GM18873 (cell line): ENCODE data around the gene CACNB2.

ENCODE experiments used
- ATAC-seq: cut with Tn5 transposase; IDR thresholded peaks from one replicate; pipeline ENCODE4 v1.9.1; 2021; ENCODE audit warnings: mild to moderate bottlenecking, moderate library complexity, moderate number of reproducible peaks; ENCODE audit not compliant: unreplicated experiment, low FRiP score

Gene CACNB2

DNA sequence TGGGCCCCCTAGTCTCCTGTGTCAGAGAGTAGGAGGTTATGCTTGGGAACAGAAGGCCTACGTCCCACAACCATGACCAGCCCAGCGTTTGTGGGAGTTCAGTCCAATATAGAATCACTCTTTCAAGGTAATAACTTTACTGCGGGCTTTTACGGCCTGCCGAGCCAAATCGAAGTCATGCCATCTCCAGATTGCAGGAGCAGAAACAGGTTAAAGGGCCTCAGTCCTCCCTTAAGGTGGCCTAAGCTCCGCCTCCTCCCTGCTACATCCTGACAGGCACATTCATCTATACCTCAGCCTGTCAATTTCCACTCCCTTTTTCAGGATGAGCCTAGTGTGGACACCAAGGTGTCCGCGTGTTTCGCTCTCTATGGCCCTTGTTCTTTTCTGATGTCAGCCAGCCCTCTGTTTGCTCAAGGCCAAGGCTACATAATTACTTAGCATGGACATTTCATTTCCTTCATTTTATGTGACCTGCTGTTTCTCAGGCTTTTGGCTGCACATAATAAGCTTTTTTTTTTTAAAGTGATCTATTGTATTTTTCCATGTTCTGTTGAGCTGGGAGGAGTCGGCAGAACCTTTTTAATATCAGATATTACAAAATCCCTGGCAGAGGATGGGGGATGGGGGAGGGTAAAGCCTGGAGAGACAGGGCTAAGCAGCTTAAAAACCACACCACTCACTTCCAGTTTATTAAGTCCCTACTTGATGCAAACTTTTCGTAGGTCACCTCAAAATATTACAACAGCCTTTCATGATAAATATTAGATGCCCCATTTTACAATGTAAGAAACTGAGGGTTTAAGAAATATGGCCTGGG lies 84.6 kb downstream of the CACNB2 start:
- ATAC-seq = no peak

DNA sequence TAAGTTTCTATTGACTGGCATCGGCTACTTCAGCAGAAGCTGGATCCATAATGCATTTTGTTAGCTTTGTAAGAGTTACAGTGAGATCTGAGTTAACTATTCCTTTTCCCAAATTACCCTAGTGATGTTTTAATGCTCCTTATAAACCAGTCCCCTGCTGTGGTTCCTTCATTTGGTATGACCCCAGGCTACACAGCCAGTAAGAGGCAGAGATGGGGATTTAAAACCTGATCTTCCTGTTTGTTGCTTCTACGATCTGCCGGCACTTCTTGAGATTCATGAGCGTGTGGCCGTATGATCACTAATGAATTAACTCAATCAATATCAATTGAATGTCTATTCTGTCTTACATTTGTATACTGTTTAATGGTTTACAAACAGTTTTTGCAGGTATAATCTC lies 86.1 kb downstream of the CACNB2 start:
- ATAC-seq = no peak

- no peak for ATAC-seq
Measured at GRCh38 chr10:18229826-18230225, 89.6 kb downstream of the CACNB2 start.

DNA sequence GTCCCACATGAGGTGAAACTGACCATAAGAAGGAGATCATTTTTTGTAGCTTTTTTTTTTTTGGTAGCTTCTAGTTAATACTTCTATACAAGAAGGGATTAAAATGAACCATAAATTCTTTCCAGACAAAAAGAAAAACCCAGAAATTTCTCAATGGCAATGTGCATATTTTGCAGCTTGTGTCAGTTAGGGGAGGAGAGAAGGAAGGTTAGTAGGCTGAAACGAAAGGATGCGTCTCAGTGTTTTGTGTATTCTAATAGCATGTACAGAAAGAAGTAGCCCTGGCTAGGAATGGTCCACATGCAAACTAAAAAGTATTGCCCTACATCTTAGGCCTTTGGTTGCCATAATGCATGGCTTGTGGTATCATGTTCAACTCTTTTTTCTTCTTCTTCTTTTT lies 90.6 kb downstream of the CACNB2 start:
- no peak for ATAC-seq

DNA sequence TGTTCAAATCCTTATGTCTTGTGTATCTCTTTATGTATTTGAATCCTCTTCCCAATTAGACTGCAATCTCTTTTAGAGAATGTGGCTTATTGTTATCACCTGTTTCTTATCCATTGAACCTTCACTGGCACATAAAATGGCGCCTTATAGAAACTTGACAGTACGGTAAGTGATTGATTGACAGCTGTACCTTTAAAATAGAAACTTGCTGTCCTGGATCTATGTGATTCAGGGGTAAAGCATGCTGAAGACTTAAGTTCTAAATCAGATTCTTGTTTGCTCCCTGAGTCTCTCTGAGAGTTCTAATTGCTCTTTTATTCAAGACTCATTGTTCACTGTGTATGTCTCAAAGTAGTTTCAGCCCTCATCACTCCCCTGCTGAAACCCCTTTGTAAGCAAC lies 91.3 kb downstream of the CACNB2 start:
- no peak for ATAC-seq

- ATAC-seq = no peak
Measured at GRCh38 chr10:18233775-18234174, 93.6 kb downstream of the CACNB2 start.

DNA sequence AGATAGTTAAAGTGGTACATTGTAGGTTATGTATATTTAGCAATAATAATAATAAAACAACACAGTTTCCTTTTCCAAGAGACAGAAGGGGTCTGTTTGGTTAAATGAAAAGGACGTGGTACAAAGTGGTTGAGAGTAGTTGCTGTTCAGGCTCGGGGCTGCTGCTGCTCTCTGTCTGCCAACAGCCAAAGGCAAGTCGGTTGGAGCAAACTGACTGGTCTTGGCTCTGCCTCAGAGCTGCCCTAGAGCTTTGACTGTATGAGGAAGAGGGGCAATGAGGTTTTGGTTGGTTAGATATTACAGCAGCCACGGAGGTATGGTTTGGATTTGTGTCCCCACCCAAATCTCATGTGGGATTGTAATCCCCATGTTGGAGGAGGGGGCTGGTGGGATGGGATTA lies 95.3 kb downstream of the CACNB2 start:
- ATAC-seq = no peak

- no peak for ATAC-seq
Measured at GRCh38 chr10:18236756-18237155, 96.5 kb downstream of the CACNB2 start.

- no peak for ATAC-seq
Measured at GRCh38 chr10:18238870-18239485, 98.8 kb downstream of the CACNB2 start.

GRCh38 chr10:18240185-18240882 lies 100.1 kb downstream of the CACNB2 start:
- no peak for ATAC-seq

GRCh38 chr10:18246967-18247366 lies 106.7 kb downstream of the CACNB2 start:
- ATAC-seq = no peak

- ATAC-seq = no peak
Measured at GRCh38 chr10:18252086-18252485, 111.9 kb downstream of the CACNB2 start.

DNA sequence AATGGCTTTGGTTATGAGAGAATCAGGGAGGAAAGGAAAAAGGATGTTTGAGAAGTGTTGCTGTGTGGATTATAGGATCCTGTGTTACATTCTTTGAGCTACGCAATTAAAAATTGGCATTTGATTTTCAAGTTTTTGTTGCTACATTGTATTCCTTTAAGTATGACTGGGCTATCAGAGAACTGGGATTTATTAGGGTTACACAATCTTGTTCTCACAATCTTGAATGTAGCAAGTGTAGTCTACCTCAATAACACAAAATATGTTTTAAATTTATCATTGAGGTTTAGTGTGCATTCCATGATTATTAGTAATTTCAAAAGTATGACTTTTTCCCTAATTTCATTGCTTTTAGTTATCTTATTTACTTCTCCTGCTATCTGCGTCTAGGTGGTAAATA lies 113.9 kb downstream of the CACNB2 start:
- no peak for ATAC-seq

DNA sequence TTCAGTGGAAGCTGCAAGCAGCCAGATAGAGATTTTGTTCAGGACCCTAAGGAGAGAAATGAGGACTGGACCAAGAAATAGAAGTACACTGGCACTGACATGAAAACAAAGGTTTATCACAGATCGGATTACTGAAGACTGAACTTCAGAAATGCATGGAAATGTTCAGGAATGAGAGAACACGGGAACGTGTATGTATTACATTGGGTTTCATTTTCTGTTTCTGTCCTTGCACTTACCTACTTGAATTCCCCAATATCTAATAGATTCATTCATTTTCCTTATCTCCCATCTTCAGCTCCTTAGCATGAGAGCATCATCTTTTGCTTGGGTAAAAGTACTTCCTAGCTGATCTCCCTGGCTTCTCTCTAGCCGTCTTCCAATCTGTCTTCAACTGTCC lies 114.5 kb downstream of the CACNB2 start:
- no peak for ATAC-seq

- no peak for ATAC-seq
Measured at GRCh38 chr10:18260310-18260922, 120.2 kb downstream of the CACNB2 start.

GRCh38 chr10:18261063-18261610 lies 120.9 kb downstream of the CACNB2 start:
- no peak for ATAC-seq

DNA sequence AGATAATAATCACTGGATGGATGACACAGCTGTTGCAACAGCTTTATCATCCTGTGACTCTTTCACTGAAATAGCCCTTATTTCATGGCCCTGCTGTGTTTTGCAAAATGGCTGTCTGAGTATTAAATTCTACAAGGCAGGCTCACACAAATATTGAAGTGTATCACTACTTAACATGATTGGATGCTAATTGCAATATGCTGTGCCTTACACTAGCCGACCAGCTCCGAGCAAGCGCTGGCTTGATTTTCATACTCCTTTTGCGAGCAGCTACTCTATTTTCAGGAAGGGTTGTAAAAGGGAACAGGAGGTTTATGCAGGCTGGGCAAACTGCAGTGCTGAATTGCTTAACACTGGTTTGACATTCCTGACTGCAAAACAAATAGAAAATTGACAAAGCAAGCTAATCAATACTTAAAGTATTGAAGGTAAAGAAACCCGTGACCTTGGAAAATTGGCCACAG lies 121.6 kb downstream of the CACNB2 start:
- no peak for ATAC-seq

GRCh38 chr10:18264466-18265050 lies 124.3 kb downstream of the CACNB2 start:
- ATAC-seq = no peak

GRCh38 chr10:18268005-18268404 lies 127.8 kb downstream of the CACNB2 start:
- no peak for ATAC-seq

DNA sequence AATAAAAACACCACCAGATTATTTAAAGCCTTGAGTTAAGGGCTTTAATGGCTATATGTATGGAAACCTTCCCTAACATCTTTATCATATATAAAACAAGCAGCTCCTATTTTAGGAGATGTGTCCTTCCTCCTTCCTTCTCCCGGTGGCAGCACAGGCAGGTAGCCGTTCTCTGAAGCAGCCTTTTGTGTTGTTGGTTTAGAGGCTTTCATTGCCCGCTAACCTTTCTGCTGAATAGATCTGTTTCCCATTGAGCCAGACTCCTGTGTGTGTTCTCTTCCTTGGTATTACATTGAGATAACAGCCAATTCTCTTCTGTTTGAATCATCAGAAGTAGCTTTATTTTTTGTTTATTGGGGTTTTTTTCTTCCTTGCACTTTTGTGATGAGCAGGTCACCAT lies 131.3 kb downstream of the CACNB2 start:
- ATAC-seq = no peak
